CMK (cell line): Measurements from ENCODE around the gene ECHDC1.
"Not testable (repeated sequence)": the region's sequence is repeated elsewhere in the genome, so short reads cannot be mapped to it uniquely, and the experiment has no call there.

ENCODE experiments used
- DNase-seq: peaks from one replicate; pipeline ENCODE4 v3.0.0-alpha.2; 2010; ENCODE audit warnings: low read depth

Gene ECHDC1

DNA sequence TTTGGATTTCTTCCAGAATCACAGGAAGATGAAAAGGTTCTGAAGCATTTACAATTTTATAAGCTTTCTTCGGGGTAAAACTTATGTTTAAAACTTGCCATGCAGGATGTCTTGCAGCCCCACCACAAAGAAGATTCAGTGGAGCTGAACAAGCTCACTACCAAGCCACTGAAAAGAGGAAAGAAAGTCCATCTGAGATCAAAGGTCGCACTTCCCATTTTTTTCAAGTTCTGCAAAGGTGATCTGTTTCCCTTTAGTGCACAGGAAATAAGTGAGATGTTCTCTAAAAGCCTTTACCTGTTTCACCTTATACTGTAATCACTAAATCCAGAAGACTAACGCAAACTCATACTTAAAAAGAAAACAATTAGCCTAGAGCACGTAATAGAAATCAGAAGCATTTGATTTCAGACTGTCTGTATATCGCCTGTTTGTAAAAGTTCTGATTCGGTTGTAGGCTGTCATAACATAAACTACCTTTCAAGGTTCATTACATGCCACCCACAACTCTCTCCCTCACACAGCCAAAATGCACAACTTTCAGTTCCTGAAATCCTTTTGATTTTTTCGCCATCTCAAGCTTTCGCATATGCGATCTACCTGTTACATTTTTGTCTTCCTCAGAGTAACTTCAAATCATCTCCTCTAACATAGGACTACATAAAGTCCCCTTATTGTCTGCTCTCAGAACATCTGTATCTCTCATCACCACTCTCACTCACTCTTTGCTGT lies 1.8 kb downstream of the ECHDC1 start:
- no peak for DNase-seq

DNA sequence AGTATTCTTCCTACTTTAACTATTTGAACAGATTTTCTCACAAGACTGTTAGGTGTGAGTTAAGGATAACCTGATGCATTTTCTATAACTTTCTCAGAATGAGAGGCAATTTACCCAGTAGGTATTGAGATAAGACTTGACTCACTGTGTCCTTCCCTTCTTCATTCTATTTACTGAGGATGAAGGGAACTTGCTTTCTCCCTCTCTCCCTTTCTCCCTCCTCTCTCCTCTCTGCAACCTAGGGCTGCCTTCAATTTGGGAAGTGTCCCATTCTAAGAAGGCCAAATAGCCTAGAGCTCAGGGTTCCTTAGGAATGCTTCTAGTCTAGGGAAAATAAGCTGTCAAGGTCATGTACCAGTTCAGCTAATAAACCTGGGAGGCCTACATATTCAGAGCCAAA lies 3.2 kb downstream of the ECHDC1 start:
- no peak for DNase-seq

DNA sequence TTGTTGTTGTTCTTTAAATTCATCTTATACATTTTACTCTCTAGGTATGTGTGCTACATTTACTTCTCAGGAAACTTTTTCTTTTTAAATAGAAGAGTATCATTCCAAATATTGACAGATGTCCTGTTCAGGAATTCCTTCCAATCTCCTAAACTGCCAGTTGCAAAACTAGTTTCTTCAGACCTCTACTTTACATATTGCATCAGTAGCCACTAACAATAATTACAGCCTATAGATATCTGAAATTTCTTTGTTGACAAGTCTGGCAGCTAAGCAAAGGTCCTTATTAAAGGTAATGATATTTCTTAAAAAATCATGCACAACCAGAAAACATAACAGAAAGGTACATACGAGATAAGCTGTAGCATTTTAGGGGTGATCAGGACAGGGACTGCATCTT lies 4.5 kb downstream of the ECHDC1 start:
- DNase-seq, result no peak

DNA sequence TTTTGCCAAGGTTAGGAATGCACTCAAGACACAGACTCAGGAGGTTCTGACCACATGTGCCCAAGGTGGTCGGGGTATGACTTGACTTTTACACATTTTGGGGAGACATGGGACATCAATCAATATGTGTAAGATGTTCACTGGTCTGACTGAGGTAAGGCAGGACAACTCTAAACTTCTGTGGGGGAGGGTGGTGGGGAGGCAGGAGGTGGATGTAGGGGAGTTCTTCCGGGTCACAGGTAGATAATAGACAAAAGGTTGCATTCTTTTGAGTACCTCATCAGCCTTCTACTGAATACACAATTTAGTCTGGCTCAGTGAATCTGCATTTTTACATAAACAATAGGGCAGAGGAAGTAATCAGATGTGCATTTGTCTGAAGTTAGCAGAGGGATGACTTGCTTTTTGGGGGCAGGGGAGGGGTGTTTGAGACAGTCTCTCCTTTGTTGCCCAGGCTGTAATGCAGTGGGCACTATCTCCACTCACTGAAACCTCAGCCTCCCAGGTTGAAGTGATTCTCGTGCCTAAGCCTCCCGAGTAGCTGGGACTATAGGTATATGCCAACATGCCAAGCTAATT lies 10.9 kb downstream of the ECHDC1 start:
- no peak for DNase-seq

DNA sequence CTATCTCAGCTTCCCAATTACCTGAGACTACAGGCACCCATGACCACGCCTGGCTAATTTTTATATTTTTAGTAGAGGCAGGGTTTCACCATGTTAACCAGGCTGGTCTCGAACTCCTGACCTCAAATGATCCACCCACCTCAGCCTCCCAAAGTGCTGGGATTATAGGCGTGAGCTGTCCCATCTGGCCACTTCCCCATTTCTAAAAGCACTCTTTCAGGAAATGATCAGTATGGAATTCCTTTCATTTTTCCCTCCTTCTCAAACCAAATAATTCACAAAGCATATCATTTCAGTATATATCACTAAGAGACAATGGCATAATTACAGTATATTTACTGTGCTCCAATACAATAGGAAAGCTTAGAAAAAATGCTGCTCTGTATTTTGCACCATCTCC lies 12.2 kb downstream of the ECHDC1 start:
- DNase-seq, result not testable (repeated sequence)

DNA sequence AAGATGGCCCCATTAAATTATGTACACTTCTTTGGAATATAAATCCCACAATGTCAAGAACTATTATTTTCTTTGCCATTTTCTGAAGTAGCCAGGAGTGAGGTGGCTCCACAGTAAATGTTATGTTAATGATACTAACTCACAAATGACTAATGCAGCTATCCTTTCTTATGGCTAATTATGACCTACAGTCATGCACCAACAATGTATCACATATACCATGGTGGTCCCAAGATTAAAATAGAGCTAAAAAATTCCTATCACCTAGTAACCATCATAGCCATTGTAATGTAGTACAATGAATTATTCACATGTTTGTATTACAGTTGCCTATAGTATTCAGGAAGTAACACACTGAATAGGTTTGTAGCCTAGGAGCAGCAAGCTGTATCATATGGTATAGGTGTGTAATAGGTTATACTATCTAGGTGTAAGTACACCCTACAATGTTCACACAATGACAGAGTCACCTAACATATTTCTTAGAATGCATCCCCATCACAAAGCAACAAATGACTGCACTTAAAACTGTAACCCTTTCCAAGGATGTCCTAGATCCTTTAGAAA lies 15.3 kb downstream of the ECHDC1 start:
- DNase-seq, result no peak

DNA sequence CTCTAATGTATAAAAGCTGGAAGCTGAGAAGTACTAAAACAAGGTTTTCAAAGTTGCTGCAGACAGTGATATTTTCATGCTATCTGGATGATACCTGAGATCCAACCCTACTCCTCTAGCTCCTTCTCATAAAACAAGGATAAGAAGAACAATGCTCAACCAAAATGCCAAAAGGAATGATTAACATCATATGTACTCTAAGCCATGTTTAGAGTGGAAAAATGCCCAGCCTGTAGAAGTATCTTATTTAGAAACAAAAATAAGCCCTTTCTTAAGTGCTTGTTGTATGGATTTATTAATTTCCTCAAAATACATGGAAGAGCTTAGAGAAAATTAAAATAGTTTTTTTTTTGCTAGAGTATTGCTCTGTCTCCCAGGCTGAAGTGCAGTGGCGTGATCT lies 23.7 kb downstream of the ECHDC1 start:
- DNase-seq, result no peak

DNA sequence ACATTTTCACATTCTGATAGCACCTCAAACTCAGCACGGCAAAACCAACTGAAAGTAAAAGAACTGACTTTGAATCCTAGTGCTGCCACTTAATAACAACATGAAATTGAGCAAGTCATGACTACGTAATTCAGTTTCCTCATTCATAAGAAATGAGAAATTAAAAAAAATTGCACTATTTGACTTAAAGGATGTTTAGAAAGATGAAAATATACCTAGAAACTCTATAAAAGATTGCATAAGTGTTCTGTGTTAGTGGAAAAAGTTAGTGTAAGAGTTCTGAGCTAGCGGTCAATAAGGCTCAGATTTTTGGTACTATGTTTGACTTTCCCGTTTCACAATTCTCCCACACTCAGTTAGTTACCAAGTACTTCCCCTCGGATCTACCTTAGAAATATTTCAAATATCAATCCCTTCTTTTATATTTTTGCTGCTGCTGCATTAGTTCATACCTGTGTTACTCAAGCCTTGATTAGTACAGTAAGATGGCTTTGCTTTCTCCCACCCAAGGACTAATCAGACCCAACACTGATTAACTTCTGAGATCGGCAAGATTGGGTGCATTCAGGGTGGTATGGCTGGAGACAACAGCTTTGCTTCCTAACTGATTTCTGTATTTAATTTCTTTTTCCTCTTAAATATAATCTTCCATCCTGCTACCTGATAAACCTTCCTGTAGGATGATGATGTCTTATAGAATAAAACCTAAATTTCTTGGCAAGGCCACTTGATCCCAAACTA lies 25.9 kb downstream of the ECHDC1 start:
- DNase-seq, result no peak

DNA sequence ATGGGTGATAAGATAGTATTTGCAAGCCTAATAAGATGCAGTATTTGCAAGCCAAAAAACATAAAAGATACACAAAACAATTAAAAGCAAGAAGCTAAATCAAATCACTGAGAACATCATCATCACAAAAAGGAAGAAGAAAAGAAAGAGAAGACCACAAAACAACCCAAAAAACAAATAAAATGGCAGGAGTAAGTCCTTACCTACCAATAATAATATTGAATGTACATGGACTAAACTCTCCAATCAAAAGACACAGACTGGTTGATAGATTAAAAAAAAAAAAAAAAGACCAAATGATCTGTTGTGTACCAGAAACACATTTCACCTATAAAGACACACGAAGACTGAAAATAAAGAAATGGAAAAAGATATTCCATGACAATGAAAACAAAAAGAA lies 37.7 kb downstream of the ECHDC1 start:
- no peak for DNase-seq

DNA sequence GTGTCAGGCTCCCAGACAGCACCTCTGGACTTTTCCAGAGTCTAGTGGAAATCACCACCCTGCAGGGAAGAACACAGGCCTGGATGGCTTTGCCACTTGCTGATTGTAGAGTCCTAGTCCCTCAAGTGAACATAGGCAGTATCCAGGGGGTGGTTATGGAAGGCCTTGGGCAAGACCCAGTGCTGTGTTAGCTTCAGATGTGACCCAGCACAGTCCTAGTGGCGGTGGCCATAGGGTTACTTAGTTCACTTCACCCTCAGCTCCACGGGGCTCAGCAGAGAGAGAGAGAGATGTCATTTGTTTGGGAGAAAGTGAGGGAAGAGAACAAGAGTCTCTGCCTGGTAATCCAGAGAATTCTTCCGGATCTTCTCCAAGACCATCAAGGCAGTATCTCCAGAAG lies 39.5 kb downstream of the ECHDC1 start:
- DNase-seq, result no peak

DNA sequence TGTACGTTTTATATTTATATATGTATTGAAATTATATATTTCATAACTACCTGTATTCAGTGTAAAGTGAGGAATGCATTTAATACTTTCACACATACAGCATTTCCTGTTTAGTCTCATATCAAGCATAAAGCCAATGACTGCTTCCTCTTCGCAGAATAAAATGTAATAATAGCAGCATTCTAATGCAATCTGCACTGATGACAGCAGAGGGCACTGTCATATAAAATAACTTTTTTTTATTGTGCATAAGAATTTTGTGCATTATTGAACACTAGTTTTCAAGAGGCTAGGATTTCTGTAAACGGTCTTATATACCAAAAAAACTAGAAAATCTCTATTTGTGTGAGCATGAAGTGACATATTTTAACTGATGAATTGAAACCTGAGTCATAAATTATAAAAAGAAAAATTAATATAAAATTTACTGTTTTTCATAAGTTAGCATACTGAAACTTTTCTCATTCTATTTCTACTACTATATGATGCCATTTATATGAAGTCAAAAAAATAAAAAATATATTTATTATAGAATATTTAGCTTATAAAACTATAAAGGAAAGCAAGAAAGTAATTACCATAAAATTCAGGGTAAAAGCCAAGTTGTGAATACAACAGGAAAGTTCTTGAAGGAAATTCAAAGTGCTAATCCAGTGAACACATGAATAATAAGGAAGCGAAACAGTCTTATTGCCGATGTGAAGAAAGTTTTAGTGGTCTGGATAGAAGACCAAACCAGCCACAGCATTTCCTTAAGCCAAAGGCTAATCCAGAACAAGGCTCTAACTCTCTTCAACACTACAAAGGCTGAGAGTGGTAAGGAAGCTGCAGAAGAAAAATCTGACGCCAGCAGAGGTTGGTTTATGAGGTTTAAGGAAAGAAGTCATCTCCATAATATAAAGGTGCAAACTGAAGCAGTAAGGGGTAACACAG lies 40.4 kb downstream of the ECHDC1 start:
- DNase-seq, result no peak

DNA sequence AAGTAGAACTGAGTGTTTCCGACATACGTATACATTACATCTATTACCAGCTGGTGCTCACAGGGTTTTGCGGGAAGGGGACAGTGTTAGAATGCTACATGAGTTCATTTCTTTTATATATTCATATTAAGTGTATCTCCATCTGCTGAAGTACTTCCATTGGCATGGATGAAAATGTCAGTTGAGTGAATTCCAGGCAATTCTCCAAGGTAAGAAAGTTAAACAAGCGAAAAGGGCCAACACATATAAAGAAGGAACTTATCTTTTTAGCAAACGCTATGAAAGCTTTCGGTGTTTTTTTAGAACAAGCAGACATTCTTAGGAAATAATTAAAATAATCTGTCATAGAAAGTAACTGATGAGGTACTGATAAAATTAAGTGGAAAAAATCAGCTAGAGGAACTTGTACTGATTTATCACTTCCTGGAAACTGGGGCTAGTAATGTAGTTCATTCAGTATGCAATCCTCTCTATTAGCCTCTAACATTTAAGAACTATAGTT lies 42.2 kb downstream of the ECHDC1 start:
- DNase-seq, result no peak

DNA sequence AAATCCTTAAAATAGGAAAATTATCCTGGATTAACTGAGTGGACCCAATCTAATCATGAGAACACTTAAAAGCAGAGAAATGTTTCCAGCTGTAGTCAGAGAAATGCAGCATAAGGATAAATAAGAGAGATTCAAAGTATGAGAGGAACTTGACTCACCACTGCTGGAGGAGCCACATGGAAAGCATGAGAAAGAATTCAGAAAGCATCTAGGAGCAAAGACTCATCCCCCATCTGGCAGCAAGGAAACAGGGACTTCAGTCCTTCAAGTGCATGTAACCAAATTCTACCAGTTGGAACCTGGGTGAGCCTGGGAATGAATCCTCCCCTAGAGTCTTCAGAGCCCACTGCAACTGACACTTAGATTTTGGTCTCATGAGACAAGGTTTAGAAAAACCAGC lies 43.0 kb downstream of the ECHDC1 start:
- DNase-seq, result no peak

DNA sequence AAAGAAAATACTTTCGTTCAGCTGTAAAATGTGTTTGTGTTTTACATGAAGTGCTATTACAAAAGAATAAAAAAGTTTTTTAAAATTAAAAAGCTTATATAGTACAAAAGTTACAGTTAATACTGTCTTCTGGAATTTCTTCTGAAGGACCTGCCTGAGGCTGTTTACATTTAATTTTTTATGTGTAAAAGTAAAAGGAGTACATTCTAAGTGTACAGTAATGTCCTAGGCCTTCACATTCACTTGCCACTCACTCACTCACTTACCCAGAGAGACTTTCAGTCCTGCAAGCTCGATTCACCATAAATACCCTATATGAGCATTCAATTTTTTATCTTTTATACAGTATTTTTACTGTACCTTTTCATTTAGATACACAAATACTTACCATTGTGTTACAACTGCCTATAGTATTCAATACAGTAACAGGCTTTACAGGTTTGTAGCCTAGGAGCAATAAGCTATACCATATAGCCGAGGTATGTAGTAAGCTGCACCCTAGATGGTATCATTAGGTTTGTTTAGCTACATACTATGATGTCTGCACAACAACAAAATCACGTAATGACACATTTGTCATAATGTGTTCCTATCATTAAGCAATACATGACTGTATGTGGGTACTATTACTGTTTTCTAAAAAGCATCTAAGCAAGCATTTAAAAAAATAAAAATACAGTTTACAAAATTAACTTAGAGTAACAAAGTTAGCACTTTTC lies 43.7 kb downstream of the ECHDC1 start:
- DNase-seq, result no peak

DNA sequence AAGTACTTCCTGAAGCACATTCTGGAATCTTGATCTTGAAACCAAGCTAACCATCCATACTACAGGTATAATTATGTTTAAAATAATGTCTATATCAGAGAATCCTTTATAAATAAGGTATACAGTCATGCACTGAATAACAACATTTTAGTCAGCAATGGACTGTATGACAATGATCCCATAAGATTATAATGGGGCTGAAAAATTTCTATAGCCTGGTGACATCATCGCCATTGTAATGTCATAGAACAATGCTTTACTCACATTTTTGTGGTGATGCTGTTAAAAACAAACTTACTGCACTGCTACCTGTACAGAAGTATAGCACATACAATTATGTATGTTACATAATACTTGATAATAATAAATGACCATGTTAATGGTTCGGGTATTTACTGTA lies 44.9 kb downstream of the ECHDC1 start:
- no peak for DNase-seq

DNA sequence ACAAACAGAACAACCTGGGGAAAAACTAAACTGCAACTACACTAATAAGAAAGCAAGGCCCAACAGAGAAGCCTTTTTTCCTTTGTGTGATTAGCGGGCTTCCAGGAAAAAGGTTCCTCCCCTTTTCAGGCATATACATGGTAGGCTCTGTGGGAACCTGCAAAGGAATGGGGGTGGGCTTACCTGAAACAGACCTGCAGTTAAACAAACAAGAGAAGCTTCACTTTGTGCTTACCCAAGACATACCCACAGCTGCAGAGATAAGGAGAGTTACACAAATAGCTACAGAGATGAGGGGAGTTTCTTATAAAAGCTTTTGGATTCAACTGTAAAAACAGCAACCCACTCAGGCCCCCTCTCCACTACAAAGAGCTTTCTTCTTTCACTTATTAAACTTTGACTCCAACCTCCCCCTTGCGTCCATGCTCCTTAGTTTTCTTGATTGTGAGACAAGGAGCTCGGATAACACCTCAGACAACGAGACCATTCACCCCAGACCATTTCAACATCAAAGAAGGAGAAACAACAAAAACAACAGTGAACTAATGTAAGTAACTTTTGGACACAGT lies 45.8 kb downstream of the ECHDC1 start:
- no peak for DNase-seq

DNA sequence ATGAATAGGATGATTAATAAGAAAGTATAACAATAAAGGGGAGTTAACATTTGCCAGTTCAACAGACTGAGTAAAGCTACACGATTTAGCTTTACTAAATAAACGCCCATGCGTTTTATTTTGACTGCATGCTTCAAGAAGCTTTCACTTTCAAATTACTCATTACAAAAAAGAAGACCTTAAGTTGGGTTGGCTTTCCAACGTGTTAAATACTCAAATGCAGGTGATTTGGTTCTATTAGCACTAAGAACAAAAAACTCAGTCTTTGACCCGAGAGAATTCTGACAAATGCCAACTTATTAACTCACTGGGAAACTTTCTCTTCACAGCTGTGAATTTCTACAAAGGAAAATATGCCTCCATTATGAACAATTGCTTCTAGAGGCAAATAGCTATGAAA lies 51.9 kb downstream of the ECHDC1 start:
- no peak for DNase-seq

DNA sequence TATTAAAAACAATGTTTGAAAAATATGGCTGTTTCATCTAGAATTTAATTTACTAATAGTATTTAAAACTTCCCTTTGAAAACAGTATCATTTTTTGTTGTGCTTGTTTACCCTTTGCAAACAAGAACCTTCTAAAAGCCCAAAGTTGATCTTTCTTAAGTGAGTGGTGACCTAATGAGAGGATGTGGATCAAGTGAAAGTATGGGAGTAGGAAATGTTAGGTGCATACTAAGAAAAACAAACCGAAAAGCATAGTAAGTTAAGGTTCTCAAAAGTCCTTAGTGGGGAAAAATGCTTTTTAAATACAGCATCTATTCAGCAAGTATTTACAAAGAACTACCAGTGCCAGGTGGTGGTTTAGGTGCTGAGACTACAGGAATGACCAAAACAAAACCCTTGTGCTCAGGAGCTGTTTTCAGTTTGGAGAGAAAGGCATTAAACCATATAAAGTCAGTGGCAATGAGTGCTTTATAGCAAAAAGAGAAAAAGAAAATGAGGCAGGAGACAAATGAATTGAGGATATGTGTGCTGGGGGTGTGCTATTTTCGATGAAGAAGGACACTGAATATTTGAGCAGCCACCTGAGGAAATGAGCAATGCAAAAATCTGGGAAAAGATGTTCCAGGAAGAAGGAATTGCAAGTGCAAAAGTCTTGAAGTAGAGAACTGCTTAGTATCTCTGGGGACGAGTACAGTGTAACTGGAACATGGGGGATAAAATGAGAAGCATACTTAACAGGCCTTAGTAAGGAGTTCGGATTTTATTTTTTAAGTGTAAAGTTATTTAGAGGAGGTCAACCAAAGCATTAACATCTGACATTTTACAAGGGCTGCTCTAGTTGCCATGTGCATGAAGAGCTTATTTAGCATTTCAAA lies 52.8 kb downstream of the ECHDC1 start:
- DNase-seq, result no peak

DNA sequence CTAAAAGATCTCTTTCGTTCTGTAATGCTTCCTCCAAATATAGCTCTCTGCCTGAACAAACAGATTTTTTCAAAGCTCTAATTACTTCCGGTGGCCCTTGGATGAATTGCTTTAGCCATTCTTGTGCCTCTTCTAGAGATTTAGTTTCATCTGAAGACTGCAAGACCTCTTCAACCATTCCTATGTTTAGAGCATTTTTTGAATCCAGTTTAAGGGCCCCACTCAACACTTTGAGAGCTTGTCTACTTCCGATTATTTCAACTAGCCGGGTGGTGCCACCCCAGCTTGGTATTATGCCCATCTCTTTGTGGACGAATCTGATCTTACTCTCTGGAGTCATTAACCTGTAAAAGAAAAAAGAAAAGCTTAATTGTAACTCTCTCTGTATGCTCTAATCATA lies 53.5 kb downstream of the ECHDC1 start:
- DNase-seq, result no peak

DNA sequence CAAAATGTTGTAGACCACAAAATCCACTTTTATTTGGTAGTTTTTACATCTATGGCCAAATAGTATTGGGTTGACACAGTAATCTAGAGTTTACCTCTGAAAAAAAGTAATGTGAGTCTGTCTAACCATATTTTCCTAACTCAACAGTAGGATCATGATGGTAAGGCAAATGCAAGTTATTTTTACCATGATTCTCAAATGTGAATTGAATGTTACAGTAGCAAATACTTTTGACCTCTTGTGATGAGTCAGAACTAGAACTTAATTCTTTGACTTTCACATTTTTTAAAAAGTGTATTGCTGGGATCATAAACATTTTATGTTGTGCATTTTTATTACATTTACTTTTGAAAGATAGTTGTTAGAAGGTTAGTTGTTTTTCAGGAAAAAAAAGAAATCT lies 54.7 kb downstream of the ECHDC1 start:
- DNase-seq, result no peak
